ENCODE data around the gene PACSIN2. TPM values are rescaled to one million over a fixed set of nuclear protein-coding genes. Genes with fewer than 3 reads are reported as not detected.

PACSIN2 gene, protein sequence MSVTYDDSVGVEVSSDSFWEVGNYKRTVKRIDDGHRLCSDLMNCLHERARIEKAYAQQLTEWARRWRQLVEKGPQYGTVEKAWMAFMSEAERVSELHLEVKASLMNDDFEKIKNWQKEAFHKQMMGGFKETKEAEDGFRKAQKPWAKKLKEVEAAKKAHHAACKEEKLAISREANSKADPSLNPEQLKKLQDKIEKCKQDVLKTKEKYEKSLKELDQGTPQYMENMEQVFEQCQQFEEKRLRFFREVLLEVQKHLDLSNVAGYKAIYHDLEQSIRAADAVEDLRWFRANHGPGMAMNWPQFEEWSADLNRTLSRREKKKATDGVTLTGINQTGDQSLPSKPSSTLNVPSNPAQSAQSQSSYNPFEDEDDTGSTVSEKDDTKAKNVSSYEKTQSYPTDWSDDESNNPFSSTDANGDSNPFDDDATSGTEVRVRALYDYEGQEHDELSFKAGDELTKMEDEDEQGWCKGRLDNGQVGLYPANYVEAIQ
- total RNA-seq (10 to 100 TPM; 25.9 to 49.0 (median 40.4) TPM), total RNA-seq (15.3 to 75.9 (median 42.2) reads per million in 29 experiments)
- total RNA-seq (2013): 22.8 TPM

GRCh38 chr22:43014869-43015676 lies at the start of gene PACSIN2:
TSS of gene PACSIN2 (minus strand) at chr22:43015149. CDS start at chr22:42912080, 103,069 bp downstream.
- H3K36me3 ChIP-seq (ENCODE audit: control insufficient read depth in 2 of 2, extremely low read depth in 1 of 2, insufficient read depth in 1 of 2, low read length in 1 of 2): no peaks in the 10 kb centered on the region

GRCh38 chr22:43060183-43060582 lies 45.2 kb upstream of the PACSIN2 start:
- no peak overlapping the region for H3K27ac Mint-ChIP-seq
- H3K36me3 Mint-ChIP-seq: peaks cover 33% of the 10 kb centered on the region
- H3K4me1 ChIP-seq (ENCODE audit: control insufficient read depth in 1 of 2, extremely low read depth in 1 of 2, insufficient read depth in 2 of 2, low read length in 2 of 2): no peaks in the 10 kb centered on the region
- peak in 22 of 35 experiments; percentile 7 to 42 (median 18) for DNase-seq
- POLR2A ChIA-PET: no interaction called here
- H3K36me3 ChIP-seq (ENCODE audit: control insufficient read depth in 2 of 2, extremely low read depth in 1 of 2, insufficient read depth in 1 of 2, low read length in 1 of 2): peaks cover 13 to 24% of the 10 kb centered on the region in 2 donors
- no peak overlapping the region for H3K4me3 ChIP-seq (ENCODE audit: control insufficient read depth in 1 of 2, extremely low read depth in 1 of 2, low read length in 1 of 2)
- no peak for ATAC-seq (replicated peaks in 1 of 4)
- H3K4me1 Mint-ChIP-seq: no peaks in the 10 kb centered on the region
- H3K27me3 Mint-ChIP-seq: no peaks in the 10 kb centered on the region
- CTCF ChIA-PET: interaction anchor here in 1 of 2 donors (0.6 kb wide), 1 partner anchor 18 kb away, joined by 7 read pairs; no protein-coding TSS in a partner anchor
- H3K4me3 Mint-ChIP-seq: no peak overlapping the region
- H3K27me3 ChIP-seq (replicated peaks in 1 of 2; ENCODE audit: control insufficient read depth in 2 of 2, extremely low read depth in 1 of 2, insufficient read depth in 2 of 2, low read length in 1 of 2): no peaks in the 10 kb centered on the region
- no peaks in the 10 kb centered on the region for H3K9me3 ChIP-seq
- no peaks in the 10 kb centered on the region for H3K9me3 Mint-ChIP-seq
- 67% methylated on average over 3 of the region's 5 CpGs for WGBS (ENCODE audit: insufficient coverage)
- H3K27ac ChIP-seq (ENCODE audit: low read length): no peak overlapping the region

More at GRCh38 chr22:43014869-43015676, at the start of gene PACSIN2:
- no peaks in the 10 kb centered on the region for H3K9me3 ChIP-seq
- WGBS (ENCODE audit: insufficient coverage): under 1% methylated on average over 77 of the region's 85 CpGs
- DNase-seq (peak; percentile 96 to 99 (median 98)), ATAC-seq (replicated peaks in 1 of 4) (peak; percentile 98 to 99 (median 99))
- Mint-ChIP-seq H3K27me3 (no peaks in the 10 kb centered on the region), H3K36me3 (no peaks in the 10 kb centered on the region), H3K9me3 (no peaks in the 10 kb centered on the region), H3K27ac (peak within 1 kb of the TSS; percentile 94 to 98), H3K4me1 (peaks cover 31 to 41% (median 41%) of the 10 kb centered on the region in 3 donors), H3K4me3 (peak within 1 kb of the TSS; percentile 94 to 97 (median 95))
- peak within 1 kb of the TSS; percentile 80 to 88 for H3K4me3 ChIP-seq (ENCODE audit: control insufficient read depth in 1 of 2, extremely low read depth in 1 of 2, low read length in 1 of 2)
- H3K27me3 ChIP-seq (replicated peaks in 1 of 2; ENCODE audit: control insufficient read depth in 2 of 2, extremely low read depth in 1 of 2, insufficient read depth in 2 of 2, low read length in 1 of 2): no peaks in the 10 kb centered on the region
- peaks cover 13 to 23% of the 10 kb centered on the region in 2 experiments for H3K4me1 ChIP-seq (ENCODE audit: control insufficient read depth in 1 of 2, extremely low read depth in 1 of 2, insufficient read depth in 2 of 2, low read length in 2 of 2)
- POLR2A ChIA-PET: interaction anchor here (0.7 kb wide), 3 partner anchors 14 to 70 kb away, joined by 3 to 13 read pairs (median 7); no protein-coding TSS in a partner anchor
- CTCF ChIA-PET: interaction anchor here in 1 of 2 donors (0.6 kb wide), 1 partner anchor 67 kb away, joined by 4 read pairs; no protein-coding TSS in a partner anchor
- peak within 1 kb of the TSS; percentile 75 for H3K27ac ChIP-seq (ENCODE audit: low read length)

DNA sequence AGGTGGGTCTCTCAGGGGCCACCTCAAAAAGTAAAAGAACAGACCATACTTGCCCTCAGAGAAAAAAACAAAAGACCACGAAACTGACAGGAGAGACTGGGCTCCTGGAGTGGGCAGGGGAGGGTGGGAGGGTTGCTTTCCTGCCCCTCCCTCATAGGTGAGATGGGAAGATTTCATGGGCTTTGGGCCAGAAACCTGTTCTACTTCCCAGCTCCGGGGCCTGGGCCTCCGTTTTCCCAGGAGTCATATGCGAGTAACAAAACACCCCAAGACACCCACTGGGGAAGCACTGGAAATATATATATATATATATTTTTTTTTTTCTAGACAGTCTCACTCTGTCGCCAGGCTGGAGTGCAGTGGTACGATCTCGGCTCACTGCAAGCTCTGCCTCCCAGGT lies 42.7 kb upstream of the PACSIN2 start:
- no peaks in the 10 kb centered on the region for H3K27me3 Mint-ChIP-seq
- no peaks in the 10 kb centered on the region for H3K27me3 ChIP-seq (replicated peaks in 1 of 2; ENCODE audit: control insufficient read depth in 2 of 2, extremely low read depth in 1 of 2, insufficient read depth in 2 of 2, low read length in 1 of 2)
- no peaks in the 10 kb centered on the region for H3K9me3 ChIP-seq
- no peak overlapping the region for H3K27ac ChIP-seq (ENCODE audit: low read length)
- H3K4me3 ChIP-seq (ENCODE audit: control insufficient read depth in 1 of 2, extremely low read depth in 1 of 2, low read length in 1 of 2): no peak overlapping the region
- peaks cover 7 to 11% of the 10 kb centered on the region in 2 donors for H3K36me3 ChIP-seq (ENCODE audit: control insufficient read depth in 2 of 2, extremely low read depth in 1 of 2, insufficient read depth in 1 of 2, low read length in 1 of 2)
- ATAC-seq (replicated peaks in 1 of 4) (no peak), DNase-seq (no peak)
- no peak overlapping the region for H3K4me3 Mint-ChIP-seq
- ChIA-PET CTCF (no interaction called here), POLR2A (no interaction called here)
- H3K9me3 Mint-ChIP-seq: no peaks in the 10 kb centered on the region
- H3K4me1 ChIP-seq (ENCODE audit: control insufficient read depth in 1 of 2, extremely low read depth in 1 of 2, insufficient read depth in 2 of 2, low read length in 2 of 2): no peaks in the 10 kb centered on the region
- no peaks in the 10 kb centered on the region for H3K4me1 Mint-ChIP-seq
- no peak overlapping the region for H3K27ac Mint-ChIP-seq
- H3K36me3 Mint-ChIP-seq: peaks cover 22% of the 10 kb centered on the region
- no CpG with 5 or more reads among the region's 7 CpGs for WGBS (ENCODE audit: insufficient coverage)

DNA sequence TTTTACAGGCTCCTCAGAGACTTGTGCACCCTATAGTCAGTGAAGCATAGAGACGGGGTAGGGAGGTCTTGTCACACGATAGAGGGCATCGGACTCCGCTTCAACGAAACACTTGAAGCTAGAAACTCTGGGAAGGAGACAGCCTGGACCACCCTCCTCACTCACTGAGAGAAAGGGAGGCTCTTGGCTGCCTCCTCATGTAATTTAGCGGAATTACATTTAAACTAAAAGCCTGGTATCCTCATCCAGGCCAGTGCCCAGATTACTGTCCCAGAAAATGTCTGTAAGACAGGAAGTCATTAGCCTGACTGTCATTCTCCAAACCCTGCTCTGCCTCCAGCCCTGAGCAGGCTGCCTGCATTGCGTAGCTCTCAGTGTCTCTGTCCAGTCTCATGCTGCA lies 38.2 kb upstream of the PACSIN2 start:
- WGBS (ENCODE audit: insufficient coverage): 93% methylated on average over 2 of the region's 7 CpGs
- H3K27me3 Mint-ChIP-seq: no peaks in the 10 kb centered on the region

DNA sequence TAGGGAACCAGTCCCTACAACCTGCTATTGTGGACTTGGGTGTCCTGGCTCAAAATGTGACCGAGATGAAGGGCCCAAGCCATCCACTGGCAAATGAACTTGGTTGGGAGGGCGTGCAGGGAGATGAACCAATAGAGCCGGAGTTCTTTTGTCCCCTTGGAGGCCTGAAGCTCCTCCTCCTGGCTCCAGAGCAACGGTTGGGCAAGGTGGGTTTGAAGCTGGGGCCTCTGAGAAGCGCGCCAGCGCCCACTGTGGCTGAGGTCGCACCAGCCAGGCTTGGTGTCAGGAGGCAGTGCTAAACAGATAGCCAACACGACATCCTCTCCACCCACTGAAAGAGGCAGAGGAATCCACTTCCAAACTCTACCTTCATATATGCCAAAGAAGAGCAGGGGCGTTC lies 36.0 kb upstream of the PACSIN2 start:
- CTCF ChIA-PET: no interaction called here
- Mint-ChIP-seq H3K4me1 (no peaks in the 10 kb centered on the region), H3K4me3 (no peak overlapping the region), H3K27me3 (no peaks in the 10 kb centered on the region), H3K9me3 (no peaks in the 10 kb centered on the region), H3K36me3 (peaks cover 22% of the 10 kb centered on the region), H3K27ac (no peak overlapping the region)
- peaks cover 5 to 7% of the 10 kb centered on the region in 2 donors for H3K36me3 ChIP-seq (ENCODE audit: control insufficient read depth in 2 of 2, extremely low read depth in 1 of 2, insufficient read depth in 1 of 2, low read length in 1 of 2)
- no peaks in the 10 kb centered on the region for H3K9me3 ChIP-seq
- no peak overlapping the region for H3K27ac ChIP-seq (ENCODE audit: low read length)
- no peaks in the 10 kb centered on the region for H3K27me3 ChIP-seq (replicated peaks in 1 of 2; ENCODE audit: control insufficient read depth in 2 of 2, extremely low read depth in 1 of 2, insufficient read depth in 2 of 2, low read length in 1 of 2)
- ATAC-seq (replicated peaks in 1 of 4) (no peak), DNase-seq (no peak)
- POLR2A ChIA-PET: no interaction called here
- WGBS (ENCODE audit: insufficient coverage): no CpG with 5 or more reads among the region's 10 CpGs
- no peak overlapping the region for H3K4me3 ChIP-seq (ENCODE audit: control insufficient read depth in 1 of 2, extremely low read depth in 1 of 2, low read length in 1 of 2)
- H3K4me1 ChIP-seq (ENCODE audit: control insufficient read depth in 1 of 2, extremely low read depth in 1 of 2, insufficient read depth in 2 of 2, low read length in 2 of 2): no peaks in the 10 kb centered on the region

More for the DNA sequence above, 38.2 kb upstream of the PACSIN2 start:
- Mint-ChIP-seq H3K9me3 (no peaks in the 10 kb centered on the region), H3K36me3 (peaks cover 20% of the 10 kb centered on the region), H3K4me3 (no peak overlapping the region), H3K4me1 (no peaks in the 10 kb centered on the region), H3K27ac (no peak overlapping the region)
- H3K27me3 ChIP-seq (replicated peaks in 1 of 2; ENCODE audit: control insufficient read depth in 2 of 2, extremely low read depth in 1 of 2, insufficient read depth in 2 of 2, low read length in 1 of 2): no peaks in the 10 kb centered on the region
- no peaks in the 10 kb centered on the region for H3K4me1 ChIP-seq (ENCODE audit: control insufficient read depth in 1 of 2, extremely low read depth in 1 of 2, insufficient read depth in 2 of 2, low read length in 2 of 2)
- no peak overlapping the region for H3K4me3 ChIP-seq (ENCODE audit: control insufficient read depth in 1 of 2, extremely low read depth in 1 of 2, low read length in 1 of 2)
- no peaks in the 10 kb centered on the region for H3K9me3 ChIP-seq
- ChIA-PET POLR2A (no interaction called here), CTCF (no interaction called here)
- no peak overlapping the region for H3K27ac ChIP-seq (ENCODE audit: low read length)
- ATAC-seq (replicated peaks in 1 of 4): no peak
- peaks cover 5 to 7% of the 10 kb centered on the region in 2 donors for H3K36me3 ChIP-seq (ENCODE audit: control insufficient read depth in 2 of 2, extremely low read depth in 1 of 2, insufficient read depth in 1 of 2, low read length in 1 of 2)
- no peak for DNase-seq

- Histone ChIP-seq H3K27me3 (replicated peaks in 1 of 2; ENCODE audit: control insufficient read depth in 2 of 2, extremely low read depth in 1 of 2, insufficient read depth in 2 of 2, low read length in 1 of 2) (no peaks in the 10 kb centered on the region), H3K9me3 (no peaks in the 10 kb centered on the region), H3K27ac (ENCODE audit: low read length) (no peak overlapping the region), H3K4me1 (ENCODE audit: control insufficient read depth in 1 of 2, extremely low read depth in 1 of 2, insufficient read depth in 2 of 2, low read length in 2 of 2) (no peaks in the 10 kb centered on the region), H3K4me3 (ENCODE audit: control insufficient read depth in 1 of 2, extremely low read depth in 1 of 2, low read length in 1 of 2) (no peak overlapping the region), H3K36me3 (ENCODE audit: control insufficient read depth in 2 of 2, extremely low read depth in 1 of 2, insufficient read depth in 1 of 2, low read length in 1 of 2) (peaks cover 5 to 7% of the 10 kb centered on the region in 2 donors)
- Mint-ChIP-seq H3K27me3 (no peaks in the 10 kb centered on the region), H3K27ac (no peak overlapping the region), H3K4me1 (peaks cover 0 to 4% (median 0%) of the 10 kb centered on the region in 3 donors), H3K9me3 (no peaks in the 10 kb centered on the region), H3K36me3 (peaks cover 20% of the 10 kb centered on the region), H3K4me3 (no peak overlapping the region)
- ATAC-seq (replicated peaks in 1 of 4) (no peak), DNase-seq (no peak)
- POLR2A ChIA-PET: no interaction called here
- WGBS (ENCODE audit: insufficient coverage): 71% methylated on average over 1 of the region's 7 CpGs
- CTCF ChIA-PET: no interaction called here
Measured at GRCh38 chr22:43047605-43048004, 32.7 kb upstream of the PACSIN2 start.

All from T-cell (primary cell).